H1 (cell line): ENCODE measurements around the gene CBARP. TPM values are rescaled to one million over a fixed set of nuclear protein-coding genes. Genes with fewer than 3 reads are reported as not detected.

Experiments used
- CTCF ChIA-PET: fragments of 300-600 bp; sonication (Branson Sonifier 250); formaldehyde crosslinking; loops from one replicate; lab custom pipeline; 2021; ENCODE audit not compliant: partially characterized antibody; lab: Charles Lee
- POLR2A ChIA-PET: fragments of 300-600 bp; sonication (Branson Sonifier 250); formaldehyde crosslinking; loops from one replicate; lab custom pipeline; 2021; ENCODE audit warnings: inconsistent platforms; ENCODE audit not compliant: partially characterized antibody; lab: Charles Lee
- DNase-seq, 2 experiments: peaks; one replicate each; pipeline versions ENCODE4 v3.0.0 to v3.0.0-alpha.2; 2010 to 2022; ENCODE audit warnings: low spot score in 2 of 2, low read depth in 1 of 2, mixed read lengths in 1 of 2
- FAIRE-seq: peaks from 2 replicates; lab custom pipeline; 2011; peaks lifted over from hg19 to GRCh38; lab: Jason Lieb, UNC
- H2AFZ ChIP-seq: 2 replicates; pipeline ENCODE4 v1.8.1; 2012; ENCODE audit warnings: low read length, inconsistent platforms
- H2AK5ac ChIP-seq: 2 replicates; pipeline ENCODE4 v1.6.1; 2013; ENCODE audit warnings: low read depth, low read length
- H2BK120ac ChIP-seq: replicated peaks from 2 replicates; pipeline ENCODE3; 2013; ENCODE audit warnings: low read depth, low read length, inconsistent platforms
- H2BK12ac ChIP-seq: 2 replicates; pipeline ENCODE4 v1.6.1; 2013; ENCODE audit warnings: low read depth, low read length
- H2BK15ac ChIP-seq: 2 replicates; pipeline ENCODE4 v1.6.1; 2013; ENCODE audit warnings: low read length
- H2BK20ac ChIP-seq: 2 replicates; pipeline ENCODE4 v1.6.1; 2013; ENCODE audit warnings: low read length
- H2BK5ac ChIP-seq: 2 replicates; pipeline ENCODE4 v1.6.1; 2013; ENCODE audit warnings: low read depth, low read length
- H3K14ac ChIP-seq: 2 replicates; pipeline ENCODE4 v1.6.1; 2013; ENCODE audit warnings: inconsistent platforms; ENCODE audit not compliant: insufficient read length
- H3K18ac ChIP-seq: 2 replicates; pipeline ENCODE4 v1.6.1; 2013; ENCODE audit warnings: low read length; ENCODE audit errors: extremely low read depth
- H3K23ac ChIP-seq: 2 replicates; pipeline ENCODE4 v1.6.1; 2013; ENCODE audit warnings: inconsistent platforms; ENCODE audit not compliant: insufficient read length
- H3K23me2 ChIP-seq: 2 replicates; pipeline ENCODE4 v1.6.1; 2013; ENCODE audit warnings: low read depth, low read length
- H3K27ac ChIP-seq: 2 replicates; pipeline ENCODE4 v1.6.1; 2011; ENCODE audit warnings: low read depth, low read length, inconsistent platforms
- H3K27me3 ChIP-seq, 4 experiments: replicated peaks in 1 of 4; 1 replicate in 1 of 4; 2 replicates in 3 of 4; pipeline versions ENCODE4 v1.6.1 to v1.8.1; 2011 to 2013; ENCODE audit warnings: low read length in 3 of 4, mild to moderate bottlenecking in 3 of 4, inconsistent platforms in 2 of 4, mixed read lengths in 2 of 4, moderate library complexity in 1 of 4; ENCODE audit not compliant: control insufficient read depth in 3 of 4, insufficient read depth in 3 of 4; ENCODE audit errors: extremely low read depth in 1 of 4
- H3K36me3 ChIP-seq, 4 experiments: 2 replicates each; pipeline versions ENCODE4 v1.6.1 to v1.8.1; 2011 to 2013; ENCODE audit warnings: mild to moderate bottlenecking in 4 of 4, low read length in 3 of 4, moderate library complexity in 2 of 4, control low read depth in 1 of 4, inconsistent platforms in 1 of 4; ENCODE audit not compliant: insufficient read depth in 4 of 4, control insufficient read depth in 2 of 4
- H3K4ac ChIP-seq: replicated peaks from 2 replicates; pipeline ENCODE3; 2013; ENCODE audit warnings: low read length, low read depth, mixed read lengths, inconsistent platforms; ENCODE audit not compliant: insufficient read length
- H3K4me1 ChIP-seq, 4 experiments: replicated peaks in 1 of 4; 1 replicate in 1 of 4; 2 replicates in 3 of 4; pipeline versions ENCODE4 v1.6.1 to v1.8.1; 2011 to 2013; ENCODE audit warnings: low read length in 3 of 4, inconsistent platforms in 2 of 4, mixed read lengths in 1 of 4; ENCODE audit not compliant: insufficient read depth in 4 of 4, control insufficient read depth in 3 of 4
- H3K4me2 ChIP-seq, 2 experiments: 2 replicates each; pipeline versions ENCODE4 v1.6.1 to v1.8.1; 2011 to 2013; ENCODE audit warnings: low read depth in 2 of 2, low read length in 2 of 2, control low read depth in 1 of 2, inconsistent platforms in 1 of 2, mild to moderate bottlenecking in 1 of 2; ENCODE audit not compliant: insufficient read depth in 1 of 2
- H3K4me3 ChIP-seq, 4 experiments: fragments of 200-600, 300-600 bp in 1 of 4; sonication (generic), shearing (Covaris generic), sonication (Bioruptor Twin) in 1 of 4; 2 replicates each; pipeline versions ENCODE4 v1.5.1 to v1.8.1; 2011 to 2016; ENCODE audit warnings: low read length in 4 of 4, low read depth in 3 of 4, control low read depth in 2 of 4, inconsistent platforms in 2 of 4, mild to moderate bottlenecking in 2 of 4, mixed read lengths in 1 of 4, moderate library complexity in 1 of 4; ENCODE audit not compliant: insufficient read depth in 2 of 4; ENCODE audit errors: extremely low read depth in 1 of 4
- H3K56ac ChIP-seq: replicated peaks from 2 replicates; pipeline ENCODE3; 2013; ENCODE audit warnings: low read depth, mild to moderate bottlenecking, mixed read lengths, low read length, inconsistent platforms; ENCODE audit not compliant: insufficient read length
- H3K79me1 ChIP-seq: 2 replicates; pipeline ENCODE4 v1.6.1; 2013; ENCODE audit warnings: low read depth, low read length, control low read depth
- H3K79me2 ChIP-seq, 2 experiments: 2 replicates each; pipeline versions ENCODE4 v1.6.1 to v1.8.1; 2012 to 2013; ENCODE audit warnings: low read length in 2 of 2, mild to moderate bottlenecking in 2 of 2, inconsistent platforms in 1 of 2; ENCODE audit not compliant: insufficient read depth in 2 of 2, control insufficient read depth in 1 of 2
- H3K9ac ChIP-seq, 4 experiments: replicated peaks in 1 of 4; 1 replicate in 1 of 4; 2 replicates in 3 of 4; pipeline versions ENCODE4 v1.6.1 to v1.8.1; 2011 to 2013; ENCODE audit warnings: low read depth in 3 of 4, low read length in 3 of 4, control low read depth in 2 of 4, mild to moderate bottlenecking in 2 of 4, moderate library complexity in 2 of 4, inconsistent platforms in 1 of 4; ENCODE audit errors: extremely low read depth in 1 of 4
- H3K9me3 ChIP-seq, 2 experiments: 2 replicates each; pipeline versions ENCODE4 v1.6.1 to v1.8.1; 2012 to 2013; ENCODE audit warnings: mild to moderate bottlenecking in 2 of 2, moderate library complexity in 2 of 2, control low read depth in 1 of 2, inconsistent platforms in 1 of 2, low read depth in 1 of 2, low read length in 1 of 2, mixed read lengths in 1 of 2; ENCODE audit not compliant: insufficient read depth in 2 of 2
- H4K20me1 ChIP-seq, 2 experiments: replicated peaks in 1 of 2; 2 replicates each; pipeline versions ENCODE3 to v1.8.1; 2011 to 2013; ENCODE audit warnings: inconsistent platforms in 2 of 2, low read length in 2 of 2, mild to moderate bottlenecking in 1 of 2; ENCODE audit not compliant: insufficient read depth in 2 of 2, control insufficient read depth in 1 of 2
- H4K5ac ChIP-seq: 2 replicates; pipeline ENCODE4 v1.6.1; 2013; ENCODE audit warnings: low read length, low read depth, mixed read lengths, inconsistent platforms; ENCODE audit not compliant: insufficient read length
- H4K8ac ChIP-seq: 2 replicates; pipeline ENCODE4 v1.8.0; 2013; ENCODE audit warnings: mild to moderate bottlenecking, moderate library complexity, low read length, inconsistent platforms; ENCODE audit not compliant: insufficient read depth; ENCODE audit errors: extremely low read depth
- H4K91ac ChIP-seq: replicated peaks from 2 replicates; pipeline ENCODE3; 2013; ENCODE audit warnings: low read length, mixed read lengths, inconsistent platforms; ENCODE audit not compliant: insufficient read length
- BRCA1 ChIP-seq: IDR thresholded peaks from 2 replicates; pipeline ENCODE4 v1.6.1; 2012; ENCODE audit warnings: low read depth, low read length, improper control_type of control experiment
- CEBPB ChIP-seq: IDR thresholded peaks from 2 replicates; pipeline ENCODE4 v1.6.1; 2012; ENCODE audit warnings: low read depth, low read length
- CTBP2 ChIP-seq: IDR thresholded peaks from 2 replicates; pipeline ENCODE4 v1.7.0; 2011; ENCODE audit warnings: borderline replicate concordance, mild to moderate bottlenecking, moderate library complexity, mixed read lengths, low read length; ENCODE audit not compliant: insufficient read depth, insufficient read length
- HDAC6 ChIP-seq: IDR thresholded peaks from one replicate; pipeline ENCODE4 v1.7.1; 2012; ENCODE audit warnings: low read depth, mild to moderate bottlenecking, inconsistent platforms, low read length, moderate library complexity
- NANOG ChIP-seq: IDR thresholded peaks from 2 replicates; pipeline ENCODE4 v1.6.1; 2011; ENCODE audit warnings: low read length, low read depth, mild to moderate bottlenecking, inconsistent platforms; ENCODE audit not compliant: insufficient read depth, poor library complexity, severe bottlenecking
- POLR2A ChIP-seq, 2 experiments: IDR thresholded peaks; 1 replicate in 1 of 2; 2 replicates in 1 of 2; pipeline ENCODE4 v1.6.1; 2011; ENCODE audit warnings: low read depth in 2 of 2, low read length in 2 of 2, mild to moderate bottlenecking in 2 of 2; ENCODE audit errors: control extremely low read depth in 1 of 2
- SIRT6 ChIP-seq: IDR thresholded peaks from one replicate; pipeline ENCODE4 v1.7.1; 2012; ENCODE audit warnings: low read length, inconsistent platforms
- SIX5 ChIP-seq: IDR thresholded peaks from 2 replicates; pipeline ENCODE4 v1.6.1; 2011; ENCODE audit warnings: mild to moderate bottlenecking, low read depth, low read length
- SP4 ChIP-seq: IDR thresholded peaks from 2 replicates; pipeline ENCODE4 v1.6.1; 2012; ENCODE audit warnings: low read length, inconsistent platforms
- WGBS, 2 experiments: shearing (Covaris generic) in 1 of 2; methylation state at CpG; one replicate each; pipeline versions ENCODE4 v1.1.6 to v1.1.7; 2013 to 2015; ENCODE audit warnings: low lambda C conversion rate in 2 of 2, mixed read lengths in 2 of 2, inconsistent platforms in 1 of 2, low coverage in 1 of 2, missing lambda C conversion rate in 1 of 2; ENCODE audit not compliant: insufficient replicate concordance in 2 of 2, insufficient coverage in 1 of 2, insufficient read length in 1 of 2; ENCODE audit errors: extremely low coverage in 1 of 2, missing lambda C conversion rate in 1 of 2; 5-methylcytosine and 5-hydroxymethylcytosine counted together
- polyA plus RNA-seq, 7 experiments: library from polyadenylated mRNA; depleted of rRNA in 3 of 7; stranded (reverse) in 5 of 7; unstranded in 2 of 7; fragments of >200 nt in 5 of 7; fragments of 200-250 nt in 2 of 7; gene quantifications; 1 replicate in 5 of 7; 2 replicates in 1 of 7; 4 replicates in 1 of 7; pipeline versions ENCODE4 v1.2.1 to v1.2.3, GENCODE V29; 2011 to 2013; ENCODE audit warnings: missing spikeins in 2 of 7, mixed read lengths in 2 of 7
- total RNA-seq: library from RNA; stranded (reverse); fragmentation: NEBNext Ultra II Directional; extraction: Animal tissue kit (Norgen Biotek cat#: 25700); gene quantifications from 2 replicates; pipeline ENCODE4 v1.2.1, GENCODE V29; 2021

CBARP gene
- total and polyA plus RNA-seq, 2 of the 8 experiments (the other 6 are each of a cell fraction or from before 2014, with no cell fraction given) = 4.9 to 14.7 TPM

GRCh38 chr19:1253514-1254080, 15.8 kb upstream of the CBARP start:
- Histone ChIP-seq H3K27ac (no peak overlapping the region), H2BK5ac (no peak overlapping the region), H3K56ac (peak overlapping the region; percentile 6), H2BK12ac (no peak overlapping the region), H4K8ac (no peak overlapping the region), H3K36me3 (peaks cover 26 to 75% (median 45%) of the 10 kb centered on the region in 4 experiments), H3K27me3 (no peaks in the 10 kb centered on the region; a peak in 1 of 7 replicates), H3K23me2 (peaks cover 2% of the 10 kb centered on the region; the same call in 1 of the 2 replicates), H3K23ac (no peak overlapping the region), H2BK20ac (no peak overlapping the region), H3K18ac (no peak overlapping the region), H4K5ac (no peak overlapping the region), H4K91ac (no peak overlapping the region), H3K79me2 (peaks cover 9 to 51% of the 10 kb centered on the region in 2 experiments), H3K4me1 (peaks cover 0 to 22% (median 13%) of the 10 kb centered on the region in 4 experiments; a peak in 6 of 7 replicates), H3K9ac (no peak overlapping the region), H2AK5ac (no peak overlapping the region), H3K4me3 (no peak overlapping the region), H2BK15ac (no peak overlapping the region), H3K4me2 (no peak overlapping the region), H4K20me1 (peaks cover 24 to 36% of the 10 kb centered on the region in 2 experiments), H2AFZ (no peak overlapping the region), H3K4ac (no peak overlapping the region), H3K79me1 (peaks cover 12% of the 10 kb centered on the region; the same call in 1 of the 2 replicates), H3K9me3 (no peaks in the 10 kb centered on the region), H3K14ac (no peak overlapping the region), H2BK120ac (no peak overlapping the region)
- TF ChIP-seq POLR2A (IDR thresholded peaks at IDR 0.05; ENCODE audit: control extremely low read depth in 1 of 2, low read depth in 2 of 2, low read length in 2 of 2) (no peak; a peak in 1 of 3 replicates), HDAC6 (no peak), BRCA1 (no peak), SIX5 (no peak), CEBPB (no peak), NANOG (no peak), CTBP2 (no peak), SP4 (no peak), SIRT6 (no peak)
- FAIRE-seq = no peak
- no peak for DNase-seq
- 96% methylated on average over 21 of the region's 23 CpGs; no CpG with 5 or more reads in 1 of the 2 experiments for WGBS, 2 experiments
- CTCF ChIA-PET = interaction anchor here (1.2 to 6.0 kb wide), 3 partner anchors 9 to 13 kb away, joined by 3 to 42 read pairs (median 4); no protein-coding TSS in a partner anchor
- POLR2A ChIA-PET = interaction anchor here (0.6 to 19.4 kb wide), 8 partner anchors 9 to 717 kb away, joined by 3 to 456 read pairs (median 8); partner anchors contain the start of genes ATP5F1D, CIRBP, CNN2 and FAM174C
